Liver (tissue), 9 donors: Measurements from ENCODE around the gene SESN1. TPM values are rescaled to one million over a fixed set of nuclear protein-coding genes. Genes with fewer than 3 reads are reported as not detected.

Experiments used
- DNase-seq: peaks from one replicate; pipeline ENCODE4 v3.0.0-alpha.2; 2017; ENCODE audit warnings: low spot score
- H3K27ac ChIP-seq, 2 donors: one replicate each; pipeline ENCODE4 v1.7.0; 2013; ENCODE audit warnings: inconsistent platforms in 2 of 2, low read length in 2 of 2, control low read depth in 1 of 2, low read depth in 1 of 2, mild to moderate bottlenecking in 1 of 2
- H3K27me3 ChIP-seq, 4 donors: one replicate each; pipeline versions ENCODE4 v1.6.1 to v1.7.0; 2013; ENCODE audit warnings: low read length in 3 of 4, inconsistent platforms in 1 of 4, mild to moderate bottlenecking in 1 of 4, moderate library complexity in 1 of 4; ENCODE audit not compliant: control insufficient read depth in 4 of 4, insufficient read depth in 4 of 4
- H3K36me3 ChIP-seq, 4 donors: one replicate each; pipeline versions ENCODE4 v1.6.1 to v1.7.0; 2013; ENCODE audit warnings: low read length in 3 of 4, mild to moderate bottlenecking in 3 of 4, low read depth in 1 of 4, moderate library complexity in 1 of 4; ENCODE audit not compliant: control insufficient read depth in 4 of 4, insufficient read depth in 3 of 4
- H3K4me1 ChIP-seq, 4 donors: one replicate each; pipeline versions ENCODE4 v1.6.1 to v1.7.0; 2013; ENCODE audit warnings: low read length in 3 of 4, mild to moderate bottlenecking in 3 of 4, moderate library complexity in 1 of 4; ENCODE audit not compliant: control insufficient read depth in 4 of 4, insufficient read depth in 4 of 4
- H3K4me3 ChIP-seq, 3 donors: one replicate each; pipeline versions ENCODE4 v1.6.1 to v1.7.0; 2013; ENCODE audit warnings: low read length in 3 of 3, control low read depth in 1 of 3, low read depth in 1 of 3, mild to moderate bottlenecking in 1 of 3
- H3K9ac ChIP-seq, 2 donors: one replicate each; pipeline ENCODE4 v1.7.0; 2013; ENCODE audit warnings: low read length in 2 of 2, mild to moderate bottlenecking in 2 of 2, moderate library complexity in 2 of 2, control low read depth in 1 of 2, low read depth in 1 of 2
- H3K9me3 ChIP-seq, 4 donors: one replicate each; pipeline versions ENCODE4 v1.6.1 to v1.7.0; 2013; ENCODE audit warnings: low read length in 3 of 4; ENCODE audit not compliant: control insufficient read depth in 4 of 4
- EGR1 ChIP-seq, 2 donors: IDR thresholded peaks; 2 replicates each; pipeline ENCODE4 v1.6.1; 2016 to 2018; ENCODE audit warnings: antibody characterized with exemption in 2 of 2, low read depth in 2 of 2
- FOXA1 ChIP-seq: IDR thresholded peaks from 2 replicates; pipeline ENCODE4 v1.6.1; 2016; ENCODE audit warnings: antibody characterized with exemption
- FOXA2 ChIP-seq: IDR thresholded peaks from 2 replicates; pipeline ENCODE4 v1.6.1; 2016; ENCODE audit warnings: antibody characterized with exemption
- GABPA ChIP-seq, 2 donors: IDR thresholded peaks in 1 of 2; conservative IDR thresholded peaks in 1 of 2; 2 replicates each; pipeline ENCODE4 v1.6.1; 2016; ENCODE audit warnings: antibody characterized with exemption in 2 of 2, mild to moderate bottlenecking in 1 of 2, moderate library complexity in 1 of 2
- HNF4A ChIP-seq, 2 donors: conservative IDR thresholded peaks; 2 replicates each; pipeline ENCODE4 v1.6.1; 2016; ENCODE audit warnings: antibody characterized with exemption in 2 of 2, mild to moderate bottlenecking in 2 of 2
- HNF4G ChIP-seq: IDR thresholded peaks from 2 replicates; pipeline ENCODE4 v1.6.1; 2016; ENCODE audit warnings: antibody characterized with exemption
- JUND ChIP-seq, 2 donors: IDR thresholded peaks; 2 replicates each; pipeline ENCODE4 v1.6.1; 2016; ENCODE audit warnings: antibody characterized with exemption in 2 of 2
- NR2F2 ChIP-seq: IDR thresholded peaks from 2 replicates; pipeline ENCODE4 v1.6.1; 2016; ENCODE audit warnings: antibody characterized with exemption
- RAD21 ChIP-seq, 2 donors: IDR thresholded peaks; 2 replicates each; pipeline ENCODE4 v1.6.1; 2016; ENCODE audit warnings: antibody characterized with exemption in 2 of 2, mild to moderate bottlenecking in 2 of 2
- RXRA ChIP-seq, 2 donors: IDR thresholded peaks; 2 replicates each; pipeline ENCODE4 v1.6.1; 2017 to 2018; ENCODE audit warnings: antibody characterized with exemption in 2 of 2, mild to moderate bottlenecking in 1 of 2
- SP1 ChIP-seq: IDR thresholded peaks from 2 replicates; pipeline ENCODE4 v1.6.1; 2018; ENCODE audit warnings: antibody characterized with exemption, mild to moderate bottlenecking
- TAF1 ChIP-seq: conservative IDR thresholded peaks from 2 replicates; pipeline ENCODE4 v1.6.1; 2016; ENCODE audit warnings: antibody characterized with exemption, mild to moderate bottlenecking
- YY1 ChIP-seq: IDR thresholded peaks from 2 replicates; pipeline ENCODE4 v1.6.1; 2016; ENCODE audit warnings: antibody characterized with exemption, mild to moderate bottlenecking
- WGBS: extraction: QIAGEN DNeasy Blood & Tissue Kit; methylation state at CpG from one replicate; pipeline ENCODE4 v1.1.7; 2013; 5-methylcytosine and 5-hydroxymethylcytosine counted together
- polyA plus RNA-seq, 2 donors: library from polyadenylated mRNA; stranded (reverse) in 1 of 2; unstranded in 1 of 2; fragments of 200-250 nt in 1 of 2; fragments of >200 nt in 1 of 2; fragmentation: Nextera tagmentation in 1 of 2; extraction: Ambion mirVana in 1 of 2; gene quantifications; one replicate each; pipeline versions ENCODE4 v1.2.1 to v1.2.3, GENCODE V29; 2013 to 2015
- total RNA-seq, 2 donors: library from RNA; depleted of rRNA; stranded (reverse); fragments of >200 nt; gene quantifications; one replicate each; pipeline ENCODE4 v1.2.3, GENCODE V29; 2014
- TF ChIP-seq, protein P1 (sequence below): IDR thresholded peaks from 2 replicates; pipeline ENCODE4 v1.6.1; 2016; ENCODE audit warnings: antibody characterized with exemption
- TF ChIP-seq, protein P2 (sequence below): IDR thresholded peaks from 2 replicates; pipeline ENCODE4 v1.6.1; 2016; ENCODE audit warnings: antibody characterized with exemption, mild to moderate bottlenecking
- TF ChIP-seq, protein P3 (sequence below): IDR thresholded peaks from 2 replicates; pipeline ENCODE4 v1.6.1; 2016; ENCODE audit warnings: antibody characterized with exemption
- TF ChIP-seq, protein P4 (sequence below): IDR thresholded peaks from 2 replicates; pipeline ENCODE4 v1.6.1; 2016; ENCODE audit warnings: antibody characterized with exemption
- TF ChIP-seq, protein P5 (sequence below): fragments of 150-350 bp; IDR thresholded peaks from 2 replicates; pipeline ENCODE4 v1.5.1; 2017; ENCODE audit warnings: improper control_type of control experiment, low read depth, low read length; ENCODE audit not compliant: missing input control
- donor health status: healthy.
- donor health status: healthy.
- donor health status: healthy.
- donor health status: healthy.
- donor health status: healthy.

Gene SESN1
- total and polyA plus RNA-seq, 4 donors, result 6.2 to 17.0 (median 11.0) TPM

DNA sequence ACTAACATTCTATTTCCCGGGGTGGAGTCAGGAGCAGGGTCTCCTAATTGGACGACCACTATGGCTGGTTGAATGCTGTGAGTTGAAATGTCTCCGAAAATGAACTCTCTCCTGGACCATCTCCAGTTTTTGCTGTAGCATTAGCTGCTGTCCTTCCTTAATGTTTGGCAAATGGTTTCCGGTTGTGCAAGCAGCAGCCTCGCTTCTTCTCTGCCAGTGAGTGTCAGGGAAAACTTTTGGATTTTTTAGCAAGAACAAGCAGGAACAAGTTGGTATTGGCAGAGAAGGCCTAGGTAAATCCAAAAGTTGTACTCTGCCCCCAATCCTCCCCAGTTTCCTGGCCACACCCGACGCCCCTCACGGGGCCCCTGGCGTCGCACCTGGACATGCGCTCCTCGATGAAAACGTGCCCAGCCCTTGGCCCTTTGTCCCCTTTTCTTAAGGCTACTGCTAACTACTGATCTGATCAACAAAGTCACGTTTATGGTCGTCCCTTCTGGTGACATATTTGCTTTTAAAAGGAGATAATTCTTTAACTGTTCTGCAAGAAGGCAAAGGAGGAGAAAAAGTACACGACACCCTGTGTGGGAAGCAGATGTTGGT is 143.2 kb downstream of the SESN1 start:
- TF ChIP-seq RAD21 (IDR thresholded peaks at IDR 0.05) (no peak), FOXA1 (no peak), HNF4G (no peak), TAF1 (no peak), YY1 (no peak), FOXA2 (no peak), HNF4A (conservative IDR thresholded peaks at IDR 0.05) (no peak), EGR1 (IDR thresholded peaks at IDR 0.05; ENCODE audit: low read depth in 2 of 2) (no peak), SP1 (no peak), JUND (IDR thresholded peaks at IDR 0.05) (no peak), NR2F2 (no peak), GABPA (IDR thresholded peaks at IDR 0.05 in 1 of 2, conservative IDR thresholded peaks at IDR 0.05 in 1 of 2) (no peak), RXRA (IDR thresholded peaks at IDR 0.05) (no peak)
- TF ChIP-seq, protein P1, sequence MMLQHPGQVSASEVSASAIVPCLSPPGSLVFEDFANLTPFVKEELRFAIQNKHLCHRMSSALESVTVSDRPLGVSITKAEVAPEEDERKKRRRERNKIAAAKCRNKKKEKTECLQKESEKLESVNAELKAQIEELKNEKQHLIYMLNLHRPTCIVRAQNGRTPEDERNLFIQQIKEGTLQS, result no peak
- TF ChIP-seq, protein P2, sequence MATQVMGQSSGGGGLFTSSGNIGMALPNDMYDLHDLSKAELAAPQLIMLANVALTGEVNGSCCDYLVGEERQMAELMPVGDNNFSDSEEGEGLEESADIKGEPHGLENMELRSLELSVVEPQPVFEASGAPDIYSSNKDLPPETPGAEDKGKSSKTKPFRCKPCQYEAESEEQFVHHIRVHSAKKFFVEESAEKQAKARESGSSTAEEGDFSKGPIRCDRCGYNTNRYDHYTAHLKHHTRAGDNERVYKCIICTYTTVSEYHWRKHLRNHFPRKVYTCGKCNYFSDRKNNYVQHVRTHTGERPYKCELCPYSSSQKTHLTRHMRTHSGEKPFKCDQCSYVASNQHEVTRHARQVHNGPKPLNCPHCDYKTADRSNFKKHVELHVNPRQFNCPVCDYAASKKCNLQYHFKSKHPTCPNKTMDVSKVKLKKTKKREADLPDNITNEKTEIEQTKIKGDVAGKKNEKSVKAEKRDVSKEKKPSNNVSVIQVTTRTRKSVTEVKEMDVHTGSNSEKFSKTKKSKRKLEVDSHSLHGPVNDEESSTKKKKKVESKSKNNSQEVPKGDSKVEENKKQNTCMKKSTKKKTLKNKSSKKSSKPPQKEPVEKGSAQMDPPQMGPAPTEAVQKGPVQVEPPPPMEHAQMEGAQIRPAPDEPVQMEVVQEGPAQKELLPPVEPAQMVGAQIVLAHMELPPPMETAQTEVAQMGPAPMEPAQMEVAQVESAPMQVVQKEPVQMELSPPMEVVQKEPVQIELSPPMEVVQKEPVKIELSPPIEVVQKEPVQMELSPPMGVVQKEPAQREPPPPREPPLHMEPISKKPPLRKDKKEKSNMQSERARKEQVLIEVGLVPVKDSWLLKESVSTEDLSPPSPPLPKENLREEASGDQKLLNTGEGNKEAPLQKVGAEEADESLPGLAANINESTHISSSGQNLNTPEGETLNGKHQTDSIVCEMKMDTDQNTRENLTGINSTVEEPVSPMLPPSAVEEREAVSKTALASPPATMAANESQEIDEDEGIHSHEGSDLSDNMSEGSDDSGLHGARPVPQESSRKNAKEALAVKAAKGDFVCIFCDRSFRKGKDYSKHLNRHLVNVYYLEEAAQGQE, result no peak
- TF ChIP-seq, protein P3, sequence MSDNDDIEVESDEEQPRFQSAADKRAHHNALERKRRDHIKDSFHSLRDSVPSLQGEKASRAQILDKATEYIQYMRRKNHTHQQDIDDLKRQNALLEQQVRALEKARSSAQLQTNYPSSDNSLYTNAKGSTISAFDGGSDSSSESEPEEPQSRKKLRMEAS, result no peak
- TF ChIP-seq, protein P4, sequence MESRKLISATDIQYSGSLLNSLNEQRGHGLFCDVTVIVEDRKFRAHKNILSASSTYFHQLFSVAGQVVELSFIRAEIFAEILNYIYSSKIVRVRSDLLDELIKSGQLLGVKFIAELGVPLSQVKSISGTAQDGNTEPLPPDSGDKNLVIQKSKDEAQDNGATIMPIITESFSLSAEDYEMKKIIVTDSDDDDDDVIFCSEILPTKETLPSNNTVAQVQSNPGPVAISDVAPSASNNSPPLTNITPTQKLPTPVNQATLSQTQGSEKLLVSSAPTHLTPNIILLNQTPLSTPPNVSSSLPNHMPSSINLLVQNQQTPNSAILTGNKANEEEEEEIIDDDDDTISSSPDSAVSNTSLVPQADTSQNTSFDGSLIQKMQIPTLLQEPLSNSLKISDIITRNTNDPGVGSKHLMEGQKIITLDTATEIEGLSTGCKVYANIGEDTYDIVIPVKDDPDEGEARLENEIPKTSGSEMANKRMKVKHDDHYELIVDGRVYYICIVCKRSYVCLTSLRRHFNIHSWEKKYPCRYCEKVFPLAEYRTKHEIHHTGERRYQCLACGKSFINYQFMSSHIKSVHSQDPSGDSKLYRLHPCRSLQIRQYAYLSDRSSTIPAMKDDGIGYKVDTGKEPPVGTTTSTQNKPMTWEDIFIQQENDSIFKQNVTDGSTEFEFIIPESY, result no peak
- WGBS, result 77% methylated on average over 16 of the region's 16 CpGs
- H3K9me3 ChIP-seq, result no peaks in the 10 kb centered on the region
- H3K4me1 ChIP-seq, result no peaks in the 10 kb centered on the region
- no peak overlapping the region for H3K4me3 ChIP-seq
- no peak overlapping the region for H3K9ac ChIP-seq
- no peak overlapping the region for H3K27ac ChIP-seq
- H3K36me3 ChIP-seq, result no peaks in the 10 kb centered on the region
- no peaks in the 10 kb centered on the region for H3K27me3 ChIP-seq
- no peak for DNase-seq

DNA sequence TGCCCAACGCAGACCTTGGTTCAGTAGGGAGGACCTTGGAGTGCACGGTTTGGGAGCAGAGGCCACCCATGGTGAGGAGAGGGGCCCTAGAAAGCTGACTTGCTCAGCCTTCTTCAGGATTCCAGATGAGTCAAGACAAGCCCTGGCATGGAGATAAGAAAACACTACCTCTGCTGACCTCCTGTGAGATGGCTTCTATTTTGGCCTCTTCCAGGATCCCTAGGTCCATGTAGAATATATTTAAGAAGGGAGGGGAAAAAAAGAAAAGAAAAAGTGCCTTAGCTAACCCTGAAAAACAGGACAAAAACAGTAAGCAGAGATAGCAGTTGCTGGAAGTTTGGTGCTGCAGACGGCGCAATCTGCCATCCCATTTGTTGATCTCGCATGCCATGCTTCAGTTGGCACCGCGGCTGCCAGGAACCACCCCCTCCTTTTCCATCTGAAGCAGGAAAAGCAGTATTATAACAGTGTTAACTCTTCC is 146.4 kb downstream of the SESN1 start:
- H3K9ac ChIP-seq, result no peak overlapping the region
- no peaks in the 10 kb centered on the region for H3K27me3 ChIP-seq
- H3K4me1 ChIP-seq, result no peaks in the 10 kb centered on the region
- no peak for DNase-seq
- H3K27ac ChIP-seq, result peak overlapping the region in 1 of 2 donors; percentile 44
- H3K36me3 ChIP-seq, result no peaks in the 10 kb centered on the region
- WGBS, result 76% methylated on average over 7 of the region's 7 CpGs
- H3K9me3 ChIP-seq, result no peaks in the 10 kb centered on the region
- H3K4me3 ChIP-seq, result no peak overlapping the region
- TF ChIP-seq NR2F2, result no peak
- TF ChIP-seq, protein P3, result no peak
- no peak for TF ChIP-seq YY1
- no peak for TF ChIP-seq HNF4A (conservative IDR thresholded peaks at IDR 0.05)
- TF ChIP-seq HNF4G, result no peak
- TF ChIP-seq, protein P4, result no peak
- TF ChIP-seq TAF1, result no peak
- TF ChIP-seq, protein P2, result no peak
- TF ChIP-seq, protein P5, sequence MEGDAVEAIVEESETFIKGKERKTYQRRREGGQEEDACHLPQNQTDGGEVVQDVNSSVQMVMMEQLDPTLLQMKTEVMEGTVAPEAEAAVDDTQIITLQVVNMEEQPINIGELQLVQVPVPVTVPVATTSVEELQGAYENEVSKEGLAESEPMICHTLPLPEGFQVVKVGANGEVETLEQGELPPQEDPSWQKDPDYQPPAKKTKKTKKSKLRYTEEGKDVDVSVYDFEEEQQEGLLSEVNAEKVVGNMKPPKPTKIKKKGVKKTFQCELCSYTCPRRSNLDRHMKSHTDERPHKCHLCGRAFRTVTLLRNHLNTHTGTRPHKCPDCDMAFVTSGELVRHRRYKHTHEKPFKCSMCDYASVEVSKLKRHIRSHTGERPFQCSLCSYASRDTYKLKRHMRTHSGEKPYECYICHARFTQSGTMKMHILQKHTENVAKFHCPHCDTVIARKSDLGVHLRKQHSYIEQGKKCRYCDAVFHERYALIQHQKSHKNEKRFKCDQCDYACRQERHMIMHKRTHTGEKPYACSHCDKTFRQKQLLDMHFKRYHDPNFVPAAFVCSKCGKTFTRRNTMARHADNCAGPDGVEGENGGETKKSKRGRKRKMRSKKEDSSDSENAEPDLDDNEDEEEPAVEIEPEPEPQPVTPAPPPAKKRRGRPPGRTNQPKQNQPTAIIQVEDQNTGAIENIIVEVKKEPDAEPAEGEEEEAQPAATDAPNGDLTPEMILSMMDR, result no peak
